Osteoblast (primary cell): Measurements from ENCODE around the gene CEP70. TPM values are rescaled to one million over a fixed set of nuclear protein-coding genes. Genes with fewer than 3 reads are reported as not detected.
"Not testable (repeated sequence)": the region's sequence is repeated elsewhere in the genome, so short reads cannot be mapped to it uniquely, and the experiment has no call there.

ENCODE experiments used
- DNase-seq: peaks from one replicate; pipeline ENCODE4 v3.0.0; 2011; ENCODE audit warnings: low spot score, mixed read lengths; ENCODE audit not compliant: insufficient read length; ENCODE audit errors: missing footprints
- H2AFZ ChIP-seq: 2 replicates; pipeline ENCODE4 v1.6.0; 2011; ENCODE audit warnings: mild to moderate bottlenecking, low read length
- H3K27ac ChIP-seq: 2 replicates; pipeline ENCODE4 v1.5.1; 2011; ENCODE audit warnings: mild to moderate bottlenecking, low read depth, low read length, moderate library complexity
- H3K27me3 ChIP-seq: 2 replicates; pipeline ENCODE4 v1.6.0; 2012; ENCODE audit warnings: mild to moderate bottlenecking, control low read depth, inconsistent platforms, low read length, moderate library complexity; ENCODE audit not compliant: insufficient read depth
- H3K36me3 ChIP-seq: 2 replicates; pipeline ENCODE4 v1.5.1; 2011; ENCODE audit warnings: mild to moderate bottlenecking, low read length, control low read depth, moderate library complexity; ENCODE audit not compliant: insufficient read depth
- H3K4me1 ChIP-seq: 2 replicates; pipeline ENCODE4 v1.5.1; 2011; ENCODE audit warnings: mild to moderate bottlenecking, low read length, control low read depth, moderate library complexity; ENCODE audit not compliant: insufficient read depth
- H3K4me2 ChIP-seq: 2 replicates; pipeline ENCODE4 v1.6.0; 2011; ENCODE audit warnings: mild to moderate bottlenecking, low read length; ENCODE audit not compliant: insufficient read depth
- H3K4me3 ChIP-seq: fragments of 200-600 bp; sonication (generic); 3 replicates; pipeline ENCODE4 v1.5.1; 2012; ENCODE audit warnings: mild to moderate bottlenecking, low read length, inconsistent platforms; ENCODE audit not compliant: insufficient read depth
- H3K79me2 ChIP-seq: 2 replicates; pipeline ENCODE4 v1.6.0; 2012; ENCODE audit warnings: mild to moderate bottlenecking, low read length, control low read depth, inconsistent platforms; ENCODE audit not compliant: insufficient read depth
- H3K9me3 ChIP-seq: 2 replicates; pipeline ENCODE4 v1.5.1; 2011; ENCODE audit warnings: low read depth, low read length, control low read depth
- H4K20me1 ChIP-seq: 2 replicates; pipeline ENCODE4 v1.6.0; 2012; ENCODE audit warnings: mild to moderate bottlenecking, low read length, control low read depth; ENCODE audit not compliant: insufficient read depth
- total RNA-seq: library from RNA; depleted of rRNA; stranded (reverse); fragments of >200 nt; gene quantifications from 2 replicates; pipeline ENCODE4 v1.2.3, GENCODE V29; 2012
- TF ChIP-seq, protein P1 (sequence below): IDR thresholded peaks from 2 replicates; pipeline ENCODE4 v1.5.1; 2011; ENCODE audit warnings: mild to moderate bottlenecking, low read depth, low read length, moderate library complexity; ENCODE audit errors: extremely low read depth

CEP70 gene
- total RNA-seq, 1 donor = 51.0 TPM

DNA sequence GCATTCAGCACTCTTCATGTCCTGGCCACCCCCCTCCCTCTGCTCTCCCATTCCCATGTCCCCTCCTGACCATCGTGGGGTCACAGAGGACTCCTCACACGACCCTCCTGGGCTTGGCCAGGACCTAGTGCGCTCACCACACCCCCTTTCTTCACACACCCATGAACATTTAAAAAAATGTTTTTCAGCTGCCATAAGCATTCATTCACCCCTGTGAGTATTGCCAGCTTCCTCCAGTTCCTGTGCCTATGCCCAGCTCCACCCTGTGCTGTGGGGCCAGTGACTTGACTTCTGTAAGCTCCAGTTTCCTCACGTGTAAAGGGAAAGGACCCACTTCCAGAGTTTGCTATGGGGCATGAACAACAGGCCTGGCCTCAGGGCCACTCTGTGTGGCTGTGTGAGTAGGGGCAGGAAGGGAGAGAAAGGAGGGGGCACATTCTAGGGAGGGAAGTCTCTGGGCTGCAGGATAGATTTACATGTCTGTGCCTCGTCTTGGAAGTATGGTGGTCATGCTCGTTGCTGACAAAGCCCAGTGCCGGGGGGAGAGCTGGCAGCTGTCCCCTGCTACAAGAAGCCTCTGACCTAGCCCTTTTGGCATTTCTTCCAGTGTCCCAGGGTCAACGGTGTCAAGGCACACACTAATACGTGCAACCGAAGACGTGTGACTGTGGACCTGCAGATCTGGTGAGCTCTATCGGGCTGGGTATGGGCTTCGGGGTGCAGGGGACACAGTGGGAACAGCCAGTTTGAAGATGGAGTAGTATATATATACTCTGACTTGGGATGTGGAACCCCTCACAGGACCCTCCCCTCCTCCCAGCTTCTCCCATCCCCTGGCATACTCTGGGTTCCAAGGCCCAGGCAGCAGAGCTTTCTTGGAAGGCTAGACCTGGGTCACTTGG is 136.8 kb downstream of the CEP70 start:
- H3K9me3 ChIP-seq = no peaks in the 10 kb centered on the region
- TF ChIP-seq, protein P1, sequence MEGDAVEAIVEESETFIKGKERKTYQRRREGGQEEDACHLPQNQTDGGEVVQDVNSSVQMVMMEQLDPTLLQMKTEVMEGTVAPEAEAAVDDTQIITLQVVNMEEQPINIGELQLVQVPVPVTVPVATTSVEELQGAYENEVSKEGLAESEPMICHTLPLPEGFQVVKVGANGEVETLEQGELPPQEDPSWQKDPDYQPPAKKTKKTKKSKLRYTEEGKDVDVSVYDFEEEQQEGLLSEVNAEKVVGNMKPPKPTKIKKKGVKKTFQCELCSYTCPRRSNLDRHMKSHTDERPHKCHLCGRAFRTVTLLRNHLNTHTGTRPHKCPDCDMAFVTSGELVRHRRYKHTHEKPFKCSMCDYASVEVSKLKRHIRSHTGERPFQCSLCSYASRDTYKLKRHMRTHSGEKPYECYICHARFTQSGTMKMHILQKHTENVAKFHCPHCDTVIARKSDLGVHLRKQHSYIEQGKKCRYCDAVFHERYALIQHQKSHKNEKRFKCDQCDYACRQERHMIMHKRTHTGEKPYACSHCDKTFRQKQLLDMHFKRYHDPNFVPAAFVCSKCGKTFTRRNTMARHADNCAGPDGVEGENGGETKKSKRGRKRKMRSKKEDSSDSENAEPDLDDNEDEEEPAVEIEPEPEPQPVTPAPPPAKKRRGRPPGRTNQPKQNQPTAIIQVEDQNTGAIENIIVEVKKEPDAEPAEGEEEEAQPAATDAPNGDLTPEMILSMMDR = no peak
- no peak overlapping the region for H3K4me3 ChIP-seq
- H3K79me2 ChIP-seq = no peaks in the 10 kb centered on the region
- H3K4me2 ChIP-seq = no peak overlapping the region
- no peak for DNase-seq
- no peak overlapping the region for H3K27ac ChIP-seq
- peaks cover 7% of the 10 kb centered on the region for H3K4me1 ChIP-seq
- H3K36me3 ChIP-seq = no peaks in the 10 kb centered on the region
- no peak overlapping the region for H2AFZ ChIP-seq
- no peaks in the 10 kb centered on the region for H4K20me1 ChIP-seq
- H3K27me3 ChIP-seq = no peaks in the 10 kb centered on the region

DNA sequence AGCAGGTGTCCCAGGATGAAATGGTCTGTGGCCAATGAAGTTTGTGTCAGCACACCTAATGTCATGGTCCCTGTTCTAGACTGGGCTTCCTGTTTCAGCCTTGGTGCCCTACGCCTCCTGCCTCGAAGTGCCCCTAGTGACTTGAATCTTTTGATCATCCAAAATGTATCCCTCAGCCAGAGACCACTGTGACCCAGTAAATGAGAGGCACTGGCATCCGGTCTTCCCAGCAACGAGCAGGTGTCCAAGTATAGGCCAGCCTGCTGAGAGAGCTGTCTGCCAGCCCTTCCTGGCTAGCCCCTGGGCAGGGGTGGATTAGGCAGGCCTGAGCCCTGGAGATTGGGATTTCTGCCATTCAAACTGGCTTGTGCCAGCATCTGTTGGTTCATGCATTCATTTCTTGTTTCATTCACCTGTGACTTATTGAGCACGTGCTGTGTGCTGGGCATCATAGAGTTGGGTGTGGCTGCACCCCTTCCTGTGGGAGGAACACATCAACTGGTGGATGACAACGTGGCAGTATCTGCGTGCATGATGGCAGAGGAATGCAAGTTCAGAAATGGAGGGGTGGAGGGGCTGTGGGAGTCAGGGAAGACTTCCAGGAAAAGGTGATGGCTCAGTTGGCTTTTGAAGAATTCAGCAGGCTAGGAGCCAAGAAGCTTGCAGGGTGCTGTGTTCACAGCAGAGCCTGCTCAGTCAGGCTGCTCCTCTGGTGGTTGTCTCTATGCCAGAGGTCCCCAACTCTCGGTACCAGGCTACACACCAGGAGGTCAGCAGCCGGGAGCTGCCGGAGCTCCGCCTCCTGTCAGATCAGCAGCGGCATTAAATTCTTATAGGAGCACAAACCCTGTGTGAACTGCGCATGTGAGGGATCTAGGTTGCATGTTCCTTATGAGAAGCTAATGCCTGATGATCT is 138.0 kb downstream of the CEP70 start:
- H3K79me2 ChIP-seq = no peaks in the 10 kb centered on the region
- H3K27ac ChIP-seq = no peak overlapping the region
- TF ChIP-seq, protein P1 = no peak
- peaks cover under 1% of the 10 kb centered on the region for H3K4me1 ChIP-seq
- no peak overlapping the region for H2AFZ ChIP-seq
- no peak overlapping the region for H3K4me2 ChIP-seq
- no peaks in the 10 kb centered on the region for H4K20me1 ChIP-seq
- DNase-seq = no peak
- no peaks in the 10 kb centered on the region for H3K36me3 ChIP-seq
- no peaks in the 10 kb centered on the region for H3K27me3 ChIP-seq
- H3K9me3 ChIP-seq = no peaks in the 10 kb centered on the region
- H3K4me3 ChIP-seq = no peak overlapping the region

DNA sequence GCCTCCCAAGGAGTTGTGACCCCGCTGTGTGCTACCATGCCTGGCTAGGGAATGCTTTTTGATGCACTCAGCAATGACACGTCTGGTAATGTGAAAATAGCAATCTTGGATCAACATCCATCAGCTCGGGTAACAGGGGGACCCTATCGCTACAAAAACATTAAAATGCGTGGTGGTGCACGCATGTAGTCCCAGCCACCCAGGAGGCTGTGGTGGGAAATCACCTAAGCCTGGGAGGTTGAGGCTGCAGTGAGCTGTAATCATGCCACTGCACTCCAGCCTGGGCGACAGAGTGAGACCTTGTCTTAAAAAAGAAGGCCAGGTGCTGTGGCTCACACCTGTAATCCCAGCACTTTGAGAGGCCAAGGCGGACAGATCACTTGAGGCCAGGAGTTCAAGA is 140.1 kb downstream of the CEP70 start:
- H3K4me1 ChIP-seq, H3K79me2 ChIP-seq, H4K20me1 ChIP-seq, H3K36me3 ChIP-seq, H3K27ac ChIP-seq, H3K4me2 ChIP-seq, H3K9me3 ChIP-seq, H3K4me3 ChIP-seq, H2AFZ ChIP-seq, H3K27me3 ChIP-seq, DNase-seq: not testable (repeated sequence)

DNA sequence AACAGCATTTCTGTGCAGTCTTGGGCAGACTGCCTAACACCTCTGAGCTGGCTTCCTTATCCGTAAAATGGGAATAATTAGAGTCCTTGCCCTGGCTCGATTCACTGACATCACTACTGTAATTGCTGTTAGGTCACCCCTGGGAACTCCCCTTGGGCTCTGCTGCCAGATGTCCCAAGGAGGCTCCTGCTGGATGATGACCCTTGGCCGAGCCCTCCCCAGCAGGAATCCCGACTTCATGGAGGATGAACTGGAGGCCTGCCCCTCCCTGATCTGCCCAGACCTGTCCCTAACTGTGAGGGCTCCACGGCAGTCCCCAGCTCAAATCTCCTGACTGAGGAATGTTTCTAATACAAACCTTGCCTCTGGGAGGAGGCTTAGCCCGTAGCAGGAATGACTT is 141.6 kb downstream of the CEP70 start:
- Histone ChIP-seq H4K20me1 (no peaks in the 10 kb centered on the region), H2AFZ (peak overlapping the region; percentile 10), H3K4me2 (no peak overlapping the region), H3K27me3 (no peaks in the 10 kb centered on the region), H3K4me1 (no peaks in the 10 kb centered on the region), H3K9me3 (no peaks in the 10 kb centered on the region), H3K4me3 (no peak overlapping the region), H3K27ac (no peak overlapping the region), H3K36me3 (no peaks in the 10 kb centered on the region), H3K79me2 (no peaks in the 10 kb centered on the region)
- TF ChIP-seq, protein P1 = no peak
- no peak for DNase-seq
